ENCODE results near the gene HEXB.

The HEXB gene

GRCh38 chr5:74722271-74722670 is 37.2 kb downstream of the HEXB start:
- Histone ChIP-seq H4K8ac (ENCODE audit: low read depth, low read length) (no peak overlapping the region), H2AK5ac (ENCODE audit: low read depth, low read length) (no peak overlapping the region), H3K4ac (ENCODE audit: low read length) (no peak overlapping the region), H3K36me3 (replicated peaks in 1 of 2; ENCODE audit: control insufficient read depth in 2 of 2, insufficient read depth in 2 of 2, low read length in 2 of 2) (peaks cover 6 to 98% of the 10 kb centered on the region in 2 donors), H4K91ac (ENCODE audit: low read depth, low read length, poor library complexity) (no peak overlapping the region), H2AFZ (ENCODE audit: low read length) (no peak overlapping the region), H3K14ac (ENCODE audit: low read length) (no peak overlapping the region), H3K27ac (replicated peaks; ENCODE audit: low read length) (no peak overlapping the region), H2BK120ac (ENCODE audit: low read depth, low read length) (no peak overlapping the region), H3K23ac (ENCODE audit: low read depth, low read length, poor library complexity) (no peak overlapping the region), H3K79me1 (ENCODE audit: low read depth, low read length) (no peaks in the 10 kb centered on the region), H3K9ac (ENCODE audit: low read depth, low read length, poor library complexity) (no peak overlapping the region), H3K18ac (ENCODE audit: low read length) (no peak overlapping the region), H3K4me3 (ENCODE audit: low read length in 2 of 2) (no peak overlapping the region), H3K4me2 (ENCODE audit: insufficient read depth, low read length, poor library complexity, severe bottlenecking) (no peak overlapping the region), H3K27me3 (ENCODE audit: control insufficient read depth in 3 of 3, insufficient read depth in 3 of 3, low read depth in 1 of 3, low read length in 3 of 3) (no peaks in the 10 kb centered on the region), H2BK5ac (ENCODE audit: low read length) (no peak overlapping the region), H2BK12ac (ENCODE audit: low read length) (no peak overlapping the region), H3K4me1 (ENCODE audit: control insufficient read depth in 2 of 2, insufficient read depth in 1 of 2, low read depth in 1 of 2, low read length in 2 of 2) (no peaks in the 10 kb centered on the region), H2BK15ac (ENCODE audit: low read length) (no peak overlapping the region), H3K9me3 (replicated peaks in 1 of 2; ENCODE audit: control insufficient read depth in 2 of 2, insufficient read depth in 1 of 2, low read depth in 1 of 2, low read length in 2 of 2) (no peaks in the 10 kb centered on the region)
- WGBS, 2 donors (ENCODE audit: extremely low coverage in 2 of 2, insufficient read length in 2 of 2, insufficient replicate concordance in 1 of 2), result no CpG with 5 or more reads among the region's 1 CpG
- no peak for DNase-seq (ENCODE audit: low spot score)

DNA sequence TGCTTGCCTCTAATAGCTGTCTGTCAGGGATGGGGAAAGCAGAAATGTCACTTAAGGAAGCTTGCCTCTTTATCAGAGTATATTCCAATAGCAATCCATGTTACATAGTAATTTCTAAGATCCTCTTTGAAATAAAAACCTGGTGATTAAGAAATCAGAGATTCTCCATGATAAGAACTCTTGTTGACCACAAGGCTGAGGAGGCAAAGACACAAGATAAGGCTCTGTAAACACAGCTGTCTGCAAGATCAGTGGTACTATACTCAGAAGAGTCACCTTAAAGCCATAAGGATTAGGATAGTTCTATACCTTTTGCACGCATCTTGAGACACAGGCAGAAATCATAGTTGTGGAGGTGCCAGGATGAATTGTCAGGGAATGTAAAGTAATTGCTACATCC is 40.3 kb downstream of the HEXB start:
- no peak overlapping the region for H2BK5ac ChIP-seq (ENCODE audit: low read length)
- DNase-seq (ENCODE audit: low spot score), result no peak
- H2BK12ac ChIP-seq (ENCODE audit: low read length), result no peak overlapping the region
- H3K4me2 ChIP-seq (ENCODE audit: insufficient read depth, low read length, poor library complexity, severe bottlenecking), result no peak overlapping the region
- H4K91ac ChIP-seq (ENCODE audit: low read depth, low read length, poor library complexity), result no peak overlapping the region
- H3K36me3 ChIP-seq (replicated peaks in 1 of 2; ENCODE audit: control insufficient read depth in 2 of 2, insufficient read depth in 2 of 2, low read length in 2 of 2), result peaks cover 6 to 98% of the 10 kb centered on the region in 2 donors
- H2BK120ac ChIP-seq (ENCODE audit: low read depth, low read length), result no peak overlapping the region
- H3K27ac ChIP-seq (replicated peaks; ENCODE audit: low read length), result no peak overlapping the region
- no peaks in the 10 kb centered on the region for H3K9me3 ChIP-seq (replicated peaks in 1 of 2; ENCODE audit: control insufficient read depth in 2 of 2, insufficient read depth in 1 of 2, low read depth in 1 of 2, low read length in 2 of 2)
- H4K8ac ChIP-seq (ENCODE audit: low read depth, low read length), result no peak overlapping the region
- no peak overlapping the region for H2AK5ac ChIP-seq (ENCODE audit: low read depth, low read length)
- H2BK15ac ChIP-seq (ENCODE audit: low read length), result no peak overlapping the region
- no peak overlapping the region for H3K9ac ChIP-seq (ENCODE audit: low read depth, low read length, poor library complexity)
- no peak overlapping the region for H3K4ac ChIP-seq (ENCODE audit: low read length)
- no peak overlapping the region for H2AFZ ChIP-seq (ENCODE audit: low read length)
- H3K27me3 ChIP-seq (ENCODE audit: control insufficient read depth in 3 of 3, insufficient read depth in 3 of 3, low read depth in 1 of 3, low read length in 3 of 3), result no peaks in the 10 kb centered on the region
- no peak overlapping the region for H3K14ac ChIP-seq (ENCODE audit: low read length)
- no peak overlapping the region for H3K4me3 ChIP-seq (ENCODE audit: low read length in 2 of 2)
- H3K79me1 ChIP-seq (ENCODE audit: low read depth, low read length), result no peaks in the 10 kb centered on the region
- H3K18ac ChIP-seq (ENCODE audit: low read length), result no peak overlapping the region
- no CpG with 5 or more reads among the region's 1 CpG for whole genome bisulfite sequencing, 2 donors (ENCODE audit: extremely low coverage in 2 of 2, insufficient read length in 2 of 2, insufficient replicate concordance in 1 of 2)
- no peak overlapping the region for H3K23ac ChIP-seq (ENCODE audit: low read depth, low read length, poor library complexity)
- no peaks in the 10 kb centered on the region for H3K4me1 ChIP-seq (ENCODE audit: control insufficient read depth in 2 of 2, insufficient read depth in 1 of 2, low read depth in 1 of 2, low read length in 2 of 2)

- Histone ChIP-seq H3K4me2 (ENCODE audit: insufficient read depth, low read length, poor library complexity, severe bottlenecking) (no peak overlapping the region), H2AK5ac (ENCODE audit: low read depth, low read length) (no peak overlapping the region), H3K14ac (ENCODE audit: low read length) (no peak overlapping the region), H3K9ac (ENCODE audit: low read depth, low read length, poor library complexity) (no peak overlapping the region), H3K79me1 (ENCODE audit: low read depth, low read length) (no peaks in the 10 kb centered on the region), H2BK5ac (ENCODE audit: low read length) (no peak overlapping the region), H2BK12ac (ENCODE audit: low read length) (no peak overlapping the region), H2BK15ac (ENCODE audit: low read length) (no peak overlapping the region), H3K27ac (replicated peaks; ENCODE audit: low read length) (no peak overlapping the region), H4K91ac (ENCODE audit: low read depth, low read length, poor library complexity) (no peak overlapping the region), H3K4me1 (ENCODE audit: control insufficient read depth in 2 of 2, insufficient read depth in 1 of 2, low read depth in 1 of 2, low read length in 2 of 2) (no peaks in the 10 kb centered on the region), H2BK120ac (ENCODE audit: low read depth, low read length) (no peak overlapping the region), H3K9me3 (replicated peaks in 1 of 2; ENCODE audit: control insufficient read depth in 2 of 2, insufficient read depth in 1 of 2, low read depth in 1 of 2, low read length in 2 of 2) (no peaks in the 10 kb centered on the region), H3K27me3 (ENCODE audit: control insufficient read depth in 3 of 3, insufficient read depth in 3 of 3, low read depth in 1 of 3, low read length in 3 of 3) (no peaks in the 10 kb centered on the region), H3K23ac (ENCODE audit: low read depth, low read length, poor library complexity) (no peak overlapping the region), H3K36me3 (replicated peaks in 1 of 2; ENCODE audit: control insufficient read depth in 2 of 2, insufficient read depth in 2 of 2, low read length in 2 of 2) (peaks cover 5 to 99% of the 10 kb centered on the region in 2 donors), H3K18ac (ENCODE audit: low read length) (no peak overlapping the region), H4K8ac (ENCODE audit: low read depth, low read length) (no peak overlapping the region), H2AFZ (ENCODE audit: low read length) (no peak overlapping the region), H3K4me3 (ENCODE audit: low read length in 2 of 2) (no peak overlapping the region), H3K4ac (ENCODE audit: low read length) (no peak overlapping the region)
- no peak for DNase-seq (ENCODE audit: low spot score)
- no CpG with 5 or more reads among the region's 6 CpGs for WGBS, 2 donors (ENCODE audit: extremely low coverage in 2 of 2, insufficient read length in 2 of 2, insufficient replicate concordance in 1 of 2)
These were observed 51.7 kb downstream of the HEXB start for GRCh38 chr5:74736759-74737158.

GRCh38 chr5:74738406-74738805 is 53.4 kb downstream of the HEXB start:
- no peak for DNase-seq (ENCODE audit: low spot score)

More at GRCh38 chr5:74738406-74738805, 53.4 kb downstream of the HEXB start:
- Histone ChIP-seq H3K23ac (ENCODE audit: low read depth, low read length, poor library complexity) (no peak overlapping the region), H2BK15ac (ENCODE audit: low read length) (no peak overlapping the region), H4K91ac (ENCODE audit: low read depth, low read length, poor library complexity) (no peak overlapping the region), H3K9ac (ENCODE audit: low read depth, low read length, poor library complexity) (no peak overlapping the region), H3K27me3 (ENCODE audit: control insufficient read depth in 3 of 3, insufficient read depth in 3 of 3, low read depth in 1 of 3, low read length in 3 of 3) (no peaks in the 10 kb centered on the region), H3K18ac (ENCODE audit: low read length) (no peak overlapping the region), H2AFZ (ENCODE audit: low read length) (no peak overlapping the region), H3K27ac (replicated peaks; ENCODE audit: low read length) (no peak overlapping the region), H3K4me1 (ENCODE audit: control insufficient read depth in 2 of 2, insufficient read depth in 1 of 2, low read depth in 1 of 2, low read length in 2 of 2) (no peaks in the 10 kb centered on the region), H2BK5ac (ENCODE audit: low read length) (no peak overlapping the region), H3K4me3 (ENCODE audit: low read length in 2 of 2) (no peak overlapping the region), H4K8ac (ENCODE audit: low read depth, low read length) (no peak overlapping the region), H2BK12ac (ENCODE audit: low read length) (no peak overlapping the region), H3K4me2 (ENCODE audit: insufficient read depth, low read length, poor library complexity, severe bottlenecking) (no peak overlapping the region), H3K36me3 (replicated peaks in 1 of 2; ENCODE audit: control insufficient read depth in 2 of 2, insufficient read depth in 2 of 2, low read length in 2 of 2) (peaks cover 4 to 96% of the 10 kb centered on the region in 2 donors), H3K14ac (ENCODE audit: low read length) (no peak overlapping the region), H3K9me3 (replicated peaks in 1 of 2; ENCODE audit: control insufficient read depth in 2 of 2, insufficient read depth in 1 of 2, low read depth in 1 of 2, low read length in 2 of 2) (no peaks in the 10 kb centered on the region), H2AK5ac (ENCODE audit: low read depth, low read length) (no peak overlapping the region), H2BK120ac (ENCODE audit: low read depth, low read length) (no peak overlapping the region), H3K79me1 (ENCODE audit: low read depth, low read length) (no peaks in the 10 kb centered on the region), H3K4ac (ENCODE audit: low read length) (no peak overlapping the region)
- WGBS, 2 donors (ENCODE audit: extremely low coverage in 2 of 2, insufficient read length in 2 of 2, insufficient replicate concordance in 1 of 2), result no CpG with 5 or more reads among the region's 4 CpGs
